Uterus (tissue), 2 donors: ENCODE data around the gene RHEB.

Experiments used
- CTCF ChIP-seq, 4 experiments: fragments of 200-600 bp in 2 of 4; fragments of 450-650 bp in 2 of 4; sonication (generic) in 2 of 4; IDR thresholded peaks; one replicate each; pipeline ENCODE4 v1.5.1; 2016 to 2019; ENCODE audit warnings: antibody characterized with exemption in 4 of 4, mild to moderate bottlenecking in 2 of 4, moderate library complexity in 1 of 4
- POLR2A ChIP-seq, 2 donors: fragments of 450-650 bp; IDR thresholded peaks; one replicate each; pipeline ENCODE4 v1.6.1; 2016; ENCODE audit warnings: antibody characterized with exemption in 2 of 2, mild to moderate bottlenecking in 1 of 2, moderate library complexity in 1 of 2

- TF ChIP-seq CTCF (IDR thresholded peaks at IDR 0.05), result no peak
- TF ChIP-seq POLR2A (IDR thresholded peaks at IDR 0.05), result no peak
Observed at GRCh38 chr7:151437159-151437553, 82.5 kb downstream of the RHEB start.
